ENCODE data around the gene CACNA1C.

Gene CACNA1C

GRCh38 chr12:2284857-2285256 is 232.1 kb downstream of the CACNA1C start:
- peak; percentile 74 to 75 for DNase-seq

GRCh38 chr12:2285462-2285861 is 232.7 kb downstream of the CACNA1C start:
- DNase-seq = no peak

GRCh38 chr12:2286047-2286446 is 233.3 kb downstream of the CACNA1C start:
- no peak for DNase-seq

GRCh38 chr12:2286461-2287131 is 233.8 kb downstream of the CACNA1C start:
- no peak for DNase-seq

- no peak for DNase-seq
These were observed 234.4 kb downstream of the CACNA1C start for GRCh38 chr12:2287151-2287550.

GRCh38 chr12:2287589-2287988 is 234.8 kb downstream of the CACNA1C start:
- no peak for DNase-seq

GRCh38 chr12:2288001-2288400 is 235.2 kb downstream of the CACNA1C start:
- peak; percentile 32 to 35 for DNase-seq

- DNase-seq = no peak
These were observed 235.7 kb downstream of the CACNA1C start for GRCh38 chr12:2288471-2288870.

GRCh38 chr12:2288875-2289274 is 236.1 kb downstream of the CACNA1C start:
- no peak for DNase-seq

GRCh38 chr12:2289525-2289924 is 236.7 kb downstream of the CACNA1C start:
- no peak for DNase-seq

GRCh38 chr12:2290091-2290490 is 237.3 kb downstream of the CACNA1C start:
- no peak for DNase-seq

GRCh38 chr12:2290516-2291065 is 237.8 kb downstream of the CACNA1C start:
- no peak for DNase-seq

GRCh38 chr12:2291182-2291832 is 238.5 kb downstream of the CACNA1C start:
- DNase-seq = peak; percentile 31 to 48

GRCh38 chr12:2291947-2292346 is 239.2 kb downstream of the CACNA1C start:
- no peak for DNase-seq

GRCh38 chr12:2292560-2292959 is 239.8 kb downstream of the CACNA1C start:
- DNase-seq = no peak

- DNase-seq = peak; percentile 80 to 81
These were observed 242.1 kb downstream of the CACNA1C start for GRCh38 chr12:2294651-2295475.

GRCh38 chr12:2295941-2296461 is 243.2 kb downstream of the CACNA1C start:
- no peak for DNase-seq

- no peak for DNase-seq
These were observed 244.2 kb downstream of the CACNA1C start for GRCh38 chr12:2297004-2297403.

GRCh38 chr12:2297658-2298057 is 244.9 kb downstream of the CACNA1C start:
- no peak for DNase-seq

- DNase-seq = no peak
These were observed 245.9 kb downstream of the CACNA1C start for GRCh38 chr12:2298556-2299200.

- no peak for DNase-seq
These were observed 246.4 kb downstream of the CACNA1C start for GRCh38 chr12:2299206-2299605.

GRCh38 chr12:2300168-2300567 is 247.4 kb downstream of the CACNA1C start:
- no peak for DNase-seq

GRCh38 chr12:2300886-2301285 is 248.1 kb downstream of the CACNA1C start:
- no peak for DNase-seq
